Heart left ventricle (tissue), 16 donors: Measurements from ENCODE around the gene KRT32. TPM values are rescaled to one million over a fixed set of nuclear protein-coding genes. Genes with fewer than 3 reads are reported as not detected.

Source experiments
- ATAC-seq, 4 donors: fragments of 200-7000 bp; cut with Tn5 transposase; one replicate each; pipeline ENCODE4 v1.9.1; 2020 to 2022; ENCODE audit warnings: moderate library complexity in 4 of 4, mild to moderate bottlenecking in 3 of 4, moderate number of reproducible peaks in 1 of 4
- DNase-seq, 5 donors: peaks; one replicate each; pipeline ENCODE4 v3.0.0-alpha.2; 2020
- H3K27ac ChIP-seq, 12 donors: fragments of 200-600 bp; sonication (generic) in 4 of 12; one replicate each; pipeline versions ENCODE4 v1.5.0 to v1.8.0; 2016 to 2022; ENCODE audit warnings: mild to moderate bottlenecking in 2 of 12
- H3K27me3 ChIP-seq, 9 donors: fragments of 200-600 bp; sonication (generic) in 2 of 9; one replicate each; pipeline versions ENCODE4 v1.5.1 to v1.8.0; 2016 to 2022; ENCODE audit warnings: mild to moderate bottlenecking in 3 of 9
- H3K36me3 ChIP-seq, 9 donors: fragments of 200-600 bp; sonication (generic) in 2 of 9; one replicate each; pipeline versions ENCODE4 v1.5.0 to v1.8.0; 2018 to 2022; ENCODE audit warnings: mild to moderate bottlenecking in 2 of 9
- H3K4me1 ChIP-seq, 12 donors: fragments of 200-600 bp; sonication (generic) in 4 of 12; one replicate each; pipeline versions ENCODE4 v1.5.0 to v1.8.0; 2016 to 2022; ENCODE audit warnings: mild to moderate bottlenecking in 3 of 12
- H3K4me3 ChIP-seq, 12 donors: fragments of 200-600 bp; sonication (generic) in 4 of 12; one replicate each; pipeline versions ENCODE4 v1.5.0 to v1.8.0; 2017 to 2022; ENCODE audit warnings: mild to moderate bottlenecking in 9 of 12, moderate library complexity in 4 of 12
- H3K9me3 ChIP-seq, 12 donors: fragments of 200-600 bp; sonication (generic) in 4 of 12; one replicate each; pipeline versions ENCODE4 v1.5.0 to v1.8.0; 2016 to 2022; ENCODE audit warnings: mild to moderate bottlenecking in 1 of 12
- CTCF ChIP-seq, 12 donors: fragments of 200-600 bp; sonication (generic) in 4 of 12; IDR thresholded peaks; one replicate each; pipeline versions ENCODE4 v1.5.0 to v1.8.0; 2018 to 2022; ENCODE audit warnings: antibody characterized with exemption in 12 of 12, mild to moderate bottlenecking in 5 of 12
- POLR2A ChIP-seq, 2 donors: fragments of 450-650 bp; IDR thresholded peaks; one replicate each; pipeline ENCODE4 v1.6.1; 2017; ENCODE audit warnings: antibody characterized with exemption in 2 of 2, mild to moderate bottlenecking in 2 of 2, moderate library complexity in 2 of 2
- WGBS, 4 donors: extraction: QIAGEN DNeasy Blood & Tissue Kit in 2 of 4; methylation state at CpG; one replicate each; pipeline versions ENCODE4 v1.1.5 to v1.1.7; 2013 to 2018; 5-methylcytosine and 5-hydroxymethylcytosine counted together
- intact Hi-C, 10 donors: fragments of 100-400 bp; cut with DNase I; formaldehyde crosslinking; loops; one replicate each; pipeline versions ENCODE4 v1.11.1 to v1.14.2; 2022
- polyA plus RNA-seq, 2 donors: library from polyadenylated mRNA; stranded (reverse); fragments of 200-250 nt; gene quantifications; one replicate each; pipeline ENCODE4 v1.2.3, GENCODE V29; 2013
- total RNA-seq, 9 donors: library from RNA; depleted of rRNA in 2 of 9; stranded (reverse); fragments of >200 nt in 2 of 9; fragmentation: NEBNext Ultra II Directional in 3 of 9; extraction: Animal tissue kit (Norgen Biotek cat#: 25700) in 3 of 9; gene quantifications; one replicate each; pipeline versions ENCODE4 v1.1.0 to v1.2.4, GENCODE V29; 2016 to 2023
- donor health status: ischemic (EF 13 %, LVEDD 7.1; RV severe dilation, severe dysfunction).
- donor health status: healthy with polysubstance abuse.
- donor health status: DM: no; HTN: yes; CAD: no.
- donor health status: DM: no; HTN: no; CAD: no.
- donor health status: ischemic (EF 25% LVEDD 6.9; RV normal size, moderate dysfunction).
- donor health status: ischemic (EF 25% LVEDD 5.7; RV mildly dilated, moderate dysfunction).
- donor health status: healthy.
- donor health status: DM: yes; HTN: yes; CAD: no.
- donor health status: ischemic (EF 35%, LVEDD 5.7; RV mildly dilated, moderate dysfunction).
- donor health status: nonischemic (EF 11% LVEDD 7.7; RV severe dilation, severe dysfunction).
- donor health status: DM: yes; HTN: yes; CAD: no.
- donor health status: PGD.
- donor health status: ischemic (EF 29% LVEDD 5.4; RV normal size, mild dysfunction).
- donor health status: nonischemic (EF 23%, LVEDD 6.1; RV moderate dilation, normal function).

The KRT32 gene
- total and polyA plus RNA-seq, 11 donors, result 0.16 to 0.27 (median 0.21) TPM; not detected in 7

GRCh38 chr17:41486809-41487530, 19.8 kb upstream of the KRT32 start:
- no peak overlapping the region for H3K4me3 ChIP-seq
- peaks cover 0 to 17% (median 3%) of the 10 kb centered on the region in 9 donors for H3K27me3 ChIP-seq
- H3K4me1 ChIP-seq, result peaks cover 0 to 11% (median 0%) of the 10 kb centered on the region in 12 donors
- H3K36me3 ChIP-seq, result no peaks in the 10 kb centered on the region
- ATAC-seq (no peak), DNase-seq (no peak)
- TF ChIP-seq POLR2A (IDR thresholded peaks at IDR 0.05), result no peak
- TF ChIP-seq CTCF (IDR thresholded peaks at IDR 0.05), result peak in 7 of 12 donors; percentile 6 to 38 (median 25)
- WGBS, 4 donors, result 48 to 59% (median 58%) methylated on average over 18 to 29 of the region's 29 CpGs
- intact Hi-C loops, result no loop called here
- H3K9me3 ChIP-seq, result no peaks in the 10 kb centered on the region
- H3K27ac ChIP-seq, result no peak overlapping the region

GRCh38 chr17:41486316-41486715, 19.1 kb upstream of the KRT32 start:
- DNase-seq, result no peak
- intact Hi-C loops, result no loop called here
- peaks cover 0 to 17% (median 3%) of the 10 kb centered on the region in 9 donors for H3K27me3 ChIP-seq
- WGBS, 4 donors, result 87 to 91% (median 89%) methylated on average over 13 of the region's 13 CpGs
- no peak for TF ChIP-seq CTCF (IDR thresholded peaks at IDR 0.05)
- no peak for TF ChIP-seq POLR2A (IDR thresholded peaks at IDR 0.05)
- ATAC-seq, result no peak
- H3K4me3 ChIP-seq, result no peak overlapping the region
- no peaks in the 10 kb centered on the region for H3K36me3 ChIP-seq
- H3K4me1 ChIP-seq, result peaks cover 0 to 8% (median 0%) of the 10 kb centered on the region in 12 donors
- no peaks in the 10 kb centered on the region for H3K9me3 ChIP-seq
- H3K27ac ChIP-seq, result no peak overlapping the region

- 71 to 78% (median 72%) methylated on average over 8 of the region's 8 CpGs for WGBS, 4 donors
- Histone ChIP-seq H3K9me3 (no peaks in the 10 kb centered on the region), H3K27me3 (peaks cover 0 to 17% (median 3%) of the 10 kb centered on the region in 9 donors), H3K4me3 (no peak overlapping the region), H3K36me3 (no peaks in the 10 kb centered on the region), H3K27ac (no peak overlapping the region), H3K4me1 (peaks cover 0 to 7% (median 0%) of the 10 kb centered on the region in 12 donors)
- no peak for TF ChIP-seq CTCF (IDR thresholded peaks at IDR 0.05)
- no peak for TF ChIP-seq POLR2A (IDR thresholded peaks at IDR 0.05)
- ATAC-seq, result peak in 3 of 4 donors; percentile 22 to 79 (median 56)
- intact Hi-C loops, result no loop called here
- DNase-seq, result no peak
Observed at GRCh38 chr17:41484920-41485904, 18.0 kb upstream of the KRT32 start.
